CD4-positive, alpha-beta T cell (primary cell): ENCODE results near the gene KRTAP5-3. TPM values are rescaled to one million over a fixed set of nuclear protein-coding genes. Genes with fewer than 3 reads are reported as not detected.
"Not testable (repeated sequence)": the region's sequence is repeated elsewhere in the genome, so short reads cannot be mapped to it uniquely, and the experiment has no call there.

Source experiments
- ATAC-seq: fragments of 200-7000 bp; cut with Tn5 transposase; one replicate; pipeline ENCODE4 v1.10.0; 2022; ENCODE audit warnings: mild to moderate bottlenecking; ENCODE audit not compliant: poor library complexity
- CTCF ChIA-PET: fragments of 350-600 bp; sonication (Branson Sonifier 250); formaldehyde crosslinking; loops from one replicate; lab custom pipeline; 2021; ENCODE audit warnings: antibody characterized with exemption, inconsistent platforms; lab: Charles Lee
- POLR2A ChIA-PET: fragments of 350-600 bp; sonication (Branson Sonifier 250); formaldehyde crosslinking; loops from one replicate; lab custom pipeline; 2021; ENCODE audit warnings: antibody characterized with exemption, inconsistent platforms; lab: Charles Lee
- DNase-seq, 14 experiments: peaks; one replicate each; pipeline ENCODE4 v3.0.0-alpha.2; 2013 to 2020; ENCODE audit warnings: mixed read lengths in 2 of 14
- H3K27ac ChIP-seq, 2 donors: one replicate each; pipeline versions ENCODE4 v1.5.1 to v1.7.0; 2013; ENCODE audit warnings: low read length in 2 of 2, low read depth in 1 of 2, mild to moderate bottlenecking in 1 of 2
- H3K27me3 ChIP-seq, 2 experiments: 1 replicate in 1 of 2; 2 replicates in 1 of 2; pipeline versions ENCODE4 v1.6.1 to v1.7.0; 2013; ENCODE audit warnings: low read length in 2 of 2, control low read depth in 1 of 2, mild to moderate bottlenecking in 1 of 2, moderate library complexity in 1 of 2; ENCODE audit not compliant: insufficient read depth in 2 of 2, control insufficient read depth in 1 of 2
- H3K36me3 ChIP-seq: one replicate; pipeline ENCODE4 v1.6.1; 2013; ENCODE audit warnings: low read length, control low read depth; ENCODE audit not compliant: insufficient read depth
- H3K4me1 ChIP-seq: one replicate; pipeline ENCODE4 v1.6.1; 2013; ENCODE audit warnings: low read length, control low read depth; ENCODE audit not compliant: insufficient read depth
- H3K4me3 ChIP-seq: one replicate; pipeline ENCODE4 v1.5.1; 2013; ENCODE audit warnings: mild to moderate bottlenecking, low read length, moderate library complexity
- H3K9me3 ChIP-seq, 2 experiments: 1 replicate in 1 of 2; 2 replicates in 1 of 2; pipeline versions ENCODE4 v1.6.1 to v1.7.0; 2013; ENCODE audit warnings: low read length in 2 of 2, mild to moderate bottlenecking in 2 of 2, control low read depth in 1 of 2, moderate library complexity in 1 of 2; ENCODE audit not compliant: control insufficient read depth in 1 of 2, insufficient read depth in 1 of 2
- H3K27ac Mint-ChIP-seq: one replicate; pipeline ENCODE4 v1.8.0; 2020; ENCODE audit warnings: mixed read lengths
- H3K27me3 Mint-ChIP-seq: one replicate; pipeline ENCODE4 v1.8.0; 2021; ENCODE audit warnings: mixed read lengths
- H3K36me3 Mint-ChIP-seq: one replicate; pipeline ENCODE4 v1.8.0; 2021; ENCODE audit warnings: low read depth, mixed read lengths
- H3K4me1 Mint-ChIP-seq: one replicate; pipeline ENCODE4 v1.8.0; 2021; ENCODE audit warnings: low read depth, mixed read lengths
- H3K4me3 Mint-ChIP-seq: one replicate; pipeline ENCODE4 v1.8.0; 2020; ENCODE audit warnings: mild to moderate bottlenecking, mixed read lengths
- H3K9me3 Mint-ChIP-seq: one replicate; pipeline ENCODE4 v1.8.0; 2020; ENCODE audit warnings: mixed read lengths
- intact Hi-C, 2 experiments: fragments of 100-400 bp; cut with DNase I in 1 of 2; cut with micrococcal nuclease in 1 of 2; formaldehyde crosslinking; loops; one replicate each; pipeline versions ENCODE4 v1.15.1 to v1.9.0; 2023 to 2025; cut with DNase I, micrococcal nuclease
- total RNA-seq, 174 experiments: library from RNA in 2 of 174; stranded (reverse) in 2 of 174; gene quantifications; one replicate each; pipeline ENCODE4 v1.2.3 and lab custom pipeline; 2021 to 2026
- TF ChIP-seq, protein P1 (sequence below): fragments of 200-600 bp; IDR thresholded peaks from one replicate; pipeline ENCODE4 v1.8.0; 2022; ENCODE audit warnings: antibody characterized with exemption, mild to moderate bottlenecking

KRTAP5-3 gene
- total RNA-seq, 2 experiments from 2014 or later: not detected

DNA sequence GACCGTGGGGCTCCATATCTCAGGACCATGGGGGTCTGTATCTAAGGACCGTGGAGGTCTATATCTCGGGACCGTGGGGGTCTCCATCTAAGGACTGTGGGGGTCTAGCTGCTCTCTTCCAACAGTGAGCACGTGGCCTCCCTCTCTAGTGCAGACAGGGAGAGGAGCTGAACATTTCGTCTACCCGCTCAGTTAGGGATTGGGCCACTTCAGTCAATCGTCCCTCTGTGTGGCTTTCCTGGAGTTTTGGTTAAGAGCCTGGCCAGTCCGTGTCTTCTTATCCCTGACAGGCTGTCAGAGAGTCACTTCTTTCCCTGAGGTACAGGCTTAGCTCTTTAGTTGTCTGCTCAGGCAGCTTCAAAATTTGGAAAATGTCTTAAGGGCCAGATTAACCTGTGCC lies 26.3 kb downstream of the KRTAP5-3 start:
- Mint-ChIP-seq H3K36me3 (no peaks in the 10 kb centered on the region), H3K4me3 (no peak overlapping the region), H3K9me3 (no peaks in the 10 kb centered on the region), H3K4me1 (no peaks in the 10 kb centered on the region), H3K27me3 (peaks cover 7% of the 10 kb centered on the region), H3K27ac (no peak overlapping the region)
- ChIA-PET POLR2A (no interaction called here), CTCF (interaction anchor here (0.6 kb wide), 1 partner anchor 36 kb away, joined by 4 read pairs; no protein-coding TSS in a partner anchor)
- peaks cover 7 to 8% of the 10 kb centered on the region in 2 experiments for H3K9me3 ChIP-seq
- H3K4me3 ChIP-seq: no peak overlapping the region
- peaks cover 25% of the 10 kb centered on the region for H3K4me1 ChIP-seq
- no peak for ATAC-seq
- no peak for DNase-seq
- no peak overlapping the region for H3K27ac ChIP-seq
- intact Hi-C loops: no loop called here
- H3K27me3 ChIP-seq: no peaks in the 10 kb centered on the region
- TF ChIP-seq, protein P1, sequence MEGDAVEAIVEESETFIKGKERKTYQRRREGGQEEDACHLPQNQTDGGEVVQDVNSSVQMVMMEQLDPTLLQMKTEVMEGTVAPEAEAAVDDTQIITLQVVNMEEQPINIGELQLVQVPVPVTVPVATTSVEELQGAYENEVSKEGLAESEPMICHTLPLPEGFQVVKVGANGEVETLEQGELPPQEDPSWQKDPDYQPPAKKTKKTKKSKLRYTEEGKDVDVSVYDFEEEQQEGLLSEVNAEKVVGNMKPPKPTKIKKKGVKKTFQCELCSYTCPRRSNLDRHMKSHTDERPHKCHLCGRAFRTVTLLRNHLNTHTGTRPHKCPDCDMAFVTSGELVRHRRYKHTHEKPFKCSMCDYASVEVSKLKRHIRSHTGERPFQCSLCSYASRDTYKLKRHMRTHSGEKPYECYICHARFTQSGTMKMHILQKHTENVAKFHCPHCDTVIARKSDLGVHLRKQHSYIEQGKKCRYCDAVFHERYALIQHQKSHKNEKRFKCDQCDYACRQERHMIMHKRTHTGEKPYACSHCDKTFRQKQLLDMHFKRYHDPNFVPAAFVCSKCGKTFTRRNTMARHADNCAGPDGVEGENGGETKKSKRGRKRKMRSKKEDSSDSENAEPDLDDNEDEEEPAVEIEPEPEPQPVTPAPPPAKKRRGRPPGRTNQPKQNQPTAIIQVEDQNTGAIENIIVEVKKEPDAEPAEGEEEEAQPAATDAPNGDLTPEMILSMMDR: no peak
- H3K36me3 ChIP-seq: no peaks in the 10 kb centered on the region

DNA sequence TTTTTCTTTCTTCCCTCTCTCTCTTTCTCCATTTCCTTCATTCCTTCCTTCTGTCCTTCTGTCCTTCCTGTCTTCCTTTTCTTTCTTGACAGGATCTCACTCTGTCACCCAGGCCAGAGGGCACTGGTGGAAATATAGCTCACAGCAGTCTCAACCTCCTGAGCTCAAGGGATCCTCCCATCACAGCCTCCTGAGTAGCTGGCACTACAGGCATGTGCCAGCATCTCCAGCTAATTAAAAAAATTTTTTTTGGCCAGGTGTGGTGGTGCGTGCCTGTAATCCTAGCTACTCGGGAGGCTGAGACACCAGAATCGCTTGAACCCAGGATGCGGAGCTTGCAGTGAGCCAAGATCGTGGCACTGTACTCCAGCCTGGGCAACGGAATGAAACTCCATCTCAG lies 31.4 kb downstream of the KRTAP5-3 start:
- ChIA-PET CTCF (interaction anchor here (1.3 kb wide), 1 partner anchor 30 kb away, joined by 6 read pairs; no protein-coding TSS in a partner anchor), POLR2A (no interaction called here)
- H3K36me3 Mint-ChIP-seq: no peaks in the 10 kb centered on the region
- ATAC-seq (no peak), DNase-seq (no peak)
- peaks cover 17% of the 10 kb centered on the region for H3K4me1 ChIP-seq
- TF ChIP-seq, protein P1: no peak
- H3K27ac ChIP-seq: no peak overlapping the region
- H3K4me1 Mint-ChIP-seq: peaks cover 9% of the 10 kb centered on the region
- no peaks in the 10 kb centered on the region for H3K36me3 ChIP-seq
- H3K4me3 Mint-ChIP-seq: peak overlapping the region; percentile 65
- H3K27me3 ChIP-seq: no peaks in the 10 kb centered on the region
- intact Hi-C loops: loop anchor here in 1 of 2 experiments (10.0 kb wide), 2 partner anchors 188 to 732 kb away; partner anchors contain the start of genes CTSD, POLR2L and TSPAN4
- H3K9me3 Mint-ChIP-seq: no peaks in the 10 kb centered on the region
- no peak overlapping the region for H3K27ac Mint-ChIP-seq
- H3K27me3 Mint-ChIP-seq: no peaks in the 10 kb centered on the region
- H3K4me3 ChIP-seq: no peak overlapping the region
- H3K9me3 ChIP-seq: peaks cover 7 to 8% of the 10 kb centered on the region in 2 experiments

DNA sequence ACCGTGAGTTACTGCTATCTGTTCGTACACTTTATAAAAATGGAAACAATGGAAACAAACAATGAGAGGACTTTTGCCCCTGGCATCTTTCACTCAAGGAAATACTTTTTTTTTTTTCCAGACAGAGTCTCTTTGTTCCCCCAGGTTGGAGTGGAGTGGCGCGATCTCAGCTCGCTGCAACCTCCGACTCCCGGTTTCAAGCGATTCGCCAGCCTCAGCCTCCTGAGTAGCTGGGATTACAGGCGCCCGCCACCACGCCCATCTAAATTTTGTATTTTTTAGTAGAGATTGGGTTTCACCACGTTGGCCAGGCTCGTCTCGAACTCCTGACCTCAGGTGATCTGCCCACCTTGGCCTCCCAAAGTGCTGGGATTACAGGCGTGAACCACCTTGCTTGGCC lies 32.5 kb downstream of the KRTAP5-3 start:
- ChIA-PET POLR2A (interaction anchor here (3.1 kb wide), 1 partner anchor 13 kb away, joined by 34 read pairs; no protein-coding TSS in a partner anchor), CTCF (interaction anchor here (0.7 to 3.0 kb wide), 6 partner anchors 11 to 38 kb away, joined by 3 to 22 read pairs (median 8); no protein-coding TSS in a partner anchor)
- not testable (repeated sequence) for H3K27ac Mint-ChIP-seq, H3K9me3 Mint-ChIP-seq, H3K27ac ChIP-seq, H3K4me3 ChIP-seq, H3K27me3 Mint-ChIP-seq, H3K9me3 ChIP-seq, H3K36me3 ChIP-seq, H3K36me3 Mint-ChIP-seq, ATAC-seq, DNase-seq, H3K27me3 ChIP-seq
- peaks cover 25% of the 10 kb centered on the region for H3K4me1 ChIP-seq
- intact Hi-C loops: loop anchor here in 1 of 2 experiments (1.0 to 10.0 kb wide), 4 partner anchors 53 to 731 kb away; partner anchors contain the start of genes CTSD, POLR2L and TSPAN4
- Mint-ChIP-seq H3K4me3 (peak overlapping the region; percentile 70), H3K4me1 (peaks cover 11% of the 10 kb centered on the region)
